Pericardium fibroblast (primary cell): ENCODE measurements around the gene MTHFD1L. TPM values are rescaled to one million over a fixed set of nuclear protein-coding genes. Genes with fewer than 3 reads are reported as not detected.

Experiments used
- total RNA-seq: library from RNA; depleted of rRNA; stranded (reverse); fragments of >200 nt; gene quantifications from 2 replicates; pipeline ENCODE4 v1.2.3, GENCODE V29; 2015

MTHFD1L gene
- 33.3 and 34.7 TPM in 2 replicates for total RNA-seq

GRCh38 chr6:150865406-150866146 lies at the start of gene MTHFD1L:
Gene MTHFD1L, plus strand, starts transcription at chr6:150865702. Its CDS starts 121 bp downstream, at chr6:150865823.

